ENCODE data around the gene DRC1. TPM values are rescaled to one million over a fixed set of nuclear protein-coding genes. Genes with fewer than 3 reads are reported as not detected.

The DRC1 gene
- total and polyA plus RNA-seq, 12 donors: 0.10 to 0.56 (median 0.14) TPM; not detected in 7

DNA sequence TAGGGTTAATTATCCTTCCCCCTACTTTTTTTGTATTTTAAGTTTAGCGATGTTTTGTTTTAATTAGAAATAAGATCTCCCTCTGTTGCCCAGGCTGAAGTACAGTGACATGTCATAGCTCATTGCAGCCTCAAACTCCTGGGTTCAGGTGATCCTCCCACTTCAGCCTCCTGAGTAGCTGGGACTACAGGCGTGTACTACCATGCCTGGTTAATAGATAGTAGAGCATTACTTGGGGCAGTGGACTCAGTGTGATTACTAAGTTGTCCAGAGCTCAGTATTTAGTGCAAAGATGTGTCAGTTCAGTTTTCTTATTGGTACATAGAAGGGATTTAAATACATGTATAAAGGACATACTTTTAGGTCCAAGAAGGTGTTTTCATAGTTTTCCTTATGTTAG lies 45.6 kb upstream of the DRC1 start:
- intact Hi-C loops (cut with DNase I): loop anchor here in 1 of 2 donors (10.0 kb wide), 1 partner anchor 109 kb away; no protein-coding TSS in a partner anchor
- Histone ChIP-seq H3K4me3 (no peak overlapping the region), H3K27ac (no peak overlapping the region), H3K27me3 (no peaks in the 10 kb centered on the region), H3K36me3 (replicated peaks in 1 of 2) (no peaks in the 10 kb centered on the region), H3K9me3 (replicated peaks in 1 of 3) (no peaks in the 10 kb centered on the region), H3K4me1 (replicated peaks in 1 of 2) (peaks cover 0 to 12% of the 10 kb centered on the region in 2 donors)
- WGBS, 4 donors: 90 to 98% (median 96%) methylated on average over 2 of the region's 2 CpGs
- TF ChIP-seq, protein P1, sequence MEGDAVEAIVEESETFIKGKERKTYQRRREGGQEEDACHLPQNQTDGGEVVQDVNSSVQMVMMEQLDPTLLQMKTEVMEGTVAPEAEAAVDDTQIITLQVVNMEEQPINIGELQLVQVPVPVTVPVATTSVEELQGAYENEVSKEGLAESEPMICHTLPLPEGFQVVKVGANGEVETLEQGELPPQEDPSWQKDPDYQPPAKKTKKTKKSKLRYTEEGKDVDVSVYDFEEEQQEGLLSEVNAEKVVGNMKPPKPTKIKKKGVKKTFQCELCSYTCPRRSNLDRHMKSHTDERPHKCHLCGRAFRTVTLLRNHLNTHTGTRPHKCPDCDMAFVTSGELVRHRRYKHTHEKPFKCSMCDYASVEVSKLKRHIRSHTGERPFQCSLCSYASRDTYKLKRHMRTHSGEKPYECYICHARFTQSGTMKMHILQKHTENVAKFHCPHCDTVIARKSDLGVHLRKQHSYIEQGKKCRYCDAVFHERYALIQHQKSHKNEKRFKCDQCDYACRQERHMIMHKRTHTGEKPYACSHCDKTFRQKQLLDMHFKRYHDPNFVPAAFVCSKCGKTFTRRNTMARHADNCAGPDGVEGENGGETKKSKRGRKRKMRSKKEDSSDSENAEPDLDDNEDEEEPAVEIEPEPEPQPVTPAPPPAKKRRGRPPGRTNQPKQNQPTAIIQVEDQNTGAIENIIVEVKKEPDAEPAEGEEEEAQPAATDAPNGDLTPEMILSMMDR (IDR thresholded peaks at IDR 0.05): no peak
- TF ChIP-seq POLR2A (IDR thresholded peaks at IDR 0.05): no peak
- DNase-seq: no peak

DNA sequence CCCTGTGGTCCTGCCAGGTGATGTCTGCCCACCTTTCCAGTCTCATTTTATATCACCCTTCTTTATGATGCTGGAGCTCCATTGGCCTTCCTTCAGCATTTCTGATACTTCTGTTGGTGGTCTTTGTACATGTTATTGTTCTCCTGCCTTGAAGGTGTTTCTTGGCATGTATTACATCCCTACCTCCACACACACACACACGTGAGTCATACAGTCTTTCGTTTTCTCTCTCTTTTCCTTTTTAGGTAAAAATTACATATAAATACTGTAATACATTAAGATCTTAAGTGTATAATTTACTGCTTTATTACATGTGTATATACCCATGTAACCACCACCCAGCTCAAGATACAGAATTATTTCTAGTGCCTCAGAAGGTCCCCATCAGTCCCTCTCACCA lies 44.9 kb upstream of the DRC1 start:
- Histone ChIP-seq H3K36me3 (replicated peaks in 1 of 2) (no peaks in the 10 kb centered on the region), H3K4me3 (no peak overlapping the region)
- WGBS, 4 donors: 74 to 84% (median 80%) methylated on average over 2 of the region's 2 CpGs

DNA sequence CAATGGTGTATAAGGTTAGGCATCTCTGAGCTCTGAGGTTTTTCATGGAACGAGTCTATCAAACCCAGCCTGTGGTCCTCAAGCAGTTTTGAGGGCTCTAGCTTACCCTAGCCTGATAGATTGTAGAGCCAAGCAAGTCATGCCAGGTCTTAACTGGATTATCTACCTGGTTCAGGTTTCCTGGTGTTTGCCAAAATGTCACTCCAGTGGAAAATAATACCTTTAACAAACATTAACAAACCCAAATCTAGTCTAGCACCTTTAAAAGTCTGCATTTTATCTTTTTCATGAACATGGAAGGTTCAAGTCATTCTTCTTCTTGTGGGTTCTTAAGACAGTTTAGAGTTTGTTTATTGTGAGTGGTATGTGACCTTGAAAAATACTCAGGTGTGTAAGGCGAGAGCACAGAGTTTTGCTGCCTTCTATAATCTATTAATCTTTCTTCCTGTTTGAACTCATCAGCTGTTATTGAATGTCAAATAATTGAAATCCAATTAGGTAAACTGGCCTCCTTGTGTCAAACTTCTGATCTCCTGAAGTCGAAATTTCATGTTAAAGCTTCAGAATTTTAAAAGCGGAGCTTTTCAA lies 41.7 kb upstream of the DRC1 start:
- Histone ChIP-seq H3K27me3 (no peaks in the 10 kb centered on the region), H3K9me3 (replicated peaks in 1 of 3) (no peaks in the 10 kb centered on the region), H3K4me1 (replicated peaks in 1 of 2) (peaks cover 0 to 18% of the 10 kb centered on the region in 2 donors), H3K27ac (no peak overlapping the region), H3K4me3 (no peak overlapping the region), H3K36me3 (replicated peaks in 1 of 2) (no peaks in the 10 kb centered on the region)
- no peak for TF ChIP-seq POLR2A (IDR thresholded peaks at IDR 0.05)
- TF ChIP-seq, protein P1 (IDR thresholded peaks at IDR 0.05): no peak
- intact Hi-C loops (cut with DNase I): loop anchor here in 1 of 2 donors (10.0 kb wide), 1 partner anchor 105 kb away; no protein-coding TSS in a partner anchor
- WGBS, 4 donors: 91 to 97% (median 94%) methylated on average over 4 of the region's 4 CpGs
- no peak for DNase-seq

More for the DNA sequence above, 44.9 kb upstream of the DRC1 start:
- Histone ChIP-seq H3K9me3 (replicated peaks in 1 of 3) (no peaks in the 10 kb centered on the region), H3K27ac (no peak overlapping the region), H3K4me1 (replicated peaks in 1 of 2) (peaks cover 0 to 12% of the 10 kb centered on the region in 2 donors), H3K27me3 (no peaks in the 10 kb centered on the region)
- TF ChIP-seq, protein P1 (IDR thresholded peaks at IDR 0.05): no peak
- TF ChIP-seq POLR2A (IDR thresholded peaks at IDR 0.05): no peak
- DNase-seq: no peak
- intact Hi-C loops (cut with DNase I): loop anchor here in 1 of 2 donors (10.0 kb wide), 1 partner anchor 108 kb away; no protein-coding TSS in a partner anchor

DNA sequence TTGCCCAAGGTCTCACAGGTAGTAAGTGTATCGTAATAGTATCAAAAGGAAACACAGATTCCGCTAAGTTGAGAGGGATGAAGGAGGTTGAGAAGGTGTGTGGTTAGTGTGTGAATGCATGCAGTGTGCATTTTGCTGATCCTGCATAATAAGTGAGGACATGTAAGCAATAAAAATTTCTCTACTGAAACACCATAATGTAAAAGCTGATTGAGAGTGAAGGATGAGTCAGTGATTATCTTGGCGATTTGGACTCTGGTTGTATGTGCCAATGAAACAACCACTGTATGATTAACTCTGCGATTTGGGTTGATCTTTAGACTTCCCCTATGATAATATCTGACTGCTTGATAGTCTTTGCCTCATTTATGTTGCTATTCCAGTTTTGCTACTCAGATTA lies 38.4 kb upstream of the DRC1 start:
- DNase-seq: no peak
- no peak for TF ChIP-seq POLR2A (IDR thresholded peaks at IDR 0.05)
- TF ChIP-seq, protein P1 (IDR thresholded peaks at IDR 0.05): no peak
- Histone ChIP-seq H3K27me3 (no peaks in the 10 kb centered on the region), H3K4me3 (no peak overlapping the region), H3K36me3 (replicated peaks in 1 of 2) (peaks cover 0 to 6% of the 10 kb centered on the region in 2 donors), H3K27ac (no peak overlapping the region), H3K4me1 (replicated peaks in 1 of 2) (peaks cover 0 to 7% of the 10 kb centered on the region in 2 donors), H3K9me3 (replicated peaks in 1 of 3) (no peaks in the 10 kb centered on the region)
- intact Hi-C loops (cut with DNase I): no loop called here
- 60 to 67% (median 62%) methylated on average over 4 of the region's 4 CpGs for WGBS, 4 donors
